HCT116 (cell line): ENCODE results near the gene CD300LD. TPM values are rescaled to one million over a fixed set of nuclear protein-coding genes. Genes with fewer than 3 reads are reported as not detected.

Source experiments
- ATAC-seq: fragments of 200-7000 bp; cut with Tn5 transposase; 2 replicates; pipeline ENCODE4 v1.9.1; 2020; ENCODE audit warnings: mild to moderate bottlenecking, moderate library complexity
- BruUV-seq: library from RNA; stranded (reverse); fragments of 400-500 nt; replicated peaks from 2 replicates; lab custom pipeline; 2021; lab: Mats Ljungman, UMichigan
- CTCF ChIA-PET: fragments of 300-600 bp; sonication (Branson Sonifier 250); formaldehyde crosslinking; loops from one replicate; lab custom pipeline; 2021; ENCODE audit warnings: antibody characterized with exemption; lab: Charles Lee
- POLR2A ChIA-PET: fragments of 300-600, 350-600 bp; sonication (Branson Sonifier 250); formaldehyde crosslinking; loops from one replicate; lab custom pipeline; 2021; ENCODE audit warnings: antibody characterized with exemption; lab: Charles Lee
- RAD21 ChIA-PET, 2 experiments: fragments of 300-600 bp; sonication (Branson Sonifier 250); formaldehyde crosslinking; loops; one replicate each; lab custom pipeline; 2023; ENCODE audit warnings: low total read pairs in 2 of 2; ENCODE audit not compliant: uncharacterized antibody in 2 of 2, unreplicated experiment in 2 of 2, low non-redundant PET in 1 of 2; lab: Charles Lee
- DNase-seq: peaks from one replicate; pipeline ENCODE4 v3.0.0-alpha.2; 2010; ENCODE audit warnings: low read depth, low spot score
- H2AFZ ChIP-seq: fragments of 200-600 bp; shearing (Covaris generic), sonication (generic); 2 replicates; pipeline ENCODE4 v1.6.1; 2017; ENCODE audit warnings: low read depth, mixed run types, mixed read lengths, antibody characterized with exemption, low read length; ENCODE audit not compliant: poor library complexity, severe bottlenecking
- H3K27ac ChIP-seq: 2 replicates; pipeline ENCODE4 v1.5.1; 2012; ENCODE audit warnings: low read depth, low read length
- H3K27me3 ChIP-seq: fragments of 200-600 bp; sonication (generic); 2 replicates; pipeline ENCODE4 v1.6.1; 2016; ENCODE audit warnings: mixed run types, low read length, mixed read lengths; ENCODE audit not compliant: insufficient read depth
- H3K36me3 ChIP-seq, 2 experiments: fragments of 200-500 bp in 1 of 2; fragments of 200-600 bp in 1 of 2; sonication (Bioruptor generic) in 1 of 2; sonication (generic) in 1 of 2; 2 replicates each; pipeline versions ENCODE4 v1.5.1 to v1.6.1; 2014 to 2016; ENCODE audit warnings: low read length in 2 of 2, inconsistent platforms in 1 of 2, mixed read lengths in 1 of 2, mixed run types in 1 of 2; ENCODE audit not compliant: insufficient read depth in 2 of 2, control insufficient read depth in 1 of 2
- H3K4me1 ChIP-seq, 2 experiments: fragments of 200-600 bp in 1 of 2; sonication (generic) in 1 of 2; 2 replicates each; pipeline versions ENCODE4 v1.5.1 to v1.6.1; 2012 to 2017; ENCODE audit warnings: low read length in 2 of 2, inconsistent platforms in 1 of 2, mild to moderate bottlenecking in 1 of 2, mixed read lengths in 1 of 2, mixed run types in 1 of 2, moderate library complexity in 1 of 2; ENCODE audit not compliant: insufficient read depth in 2 of 2, control insufficient read depth in 1 of 2
- H3K4me2 ChIP-seq: fragments of 200-600 bp; sonication (generic); 2 replicates; pipeline ENCODE4 v1.6.1; 2017; ENCODE audit warnings: mixed run types, low read length, mixed read lengths
- H3K4me3 ChIP-seq, 2 experiments: fragments of 200-600 bp in 1 of 2; sonication (generic) in 1 of 2; replicated peaks in 1 of 2; 2 replicates each; pipeline ENCODE4 v1.5.1; 2011 to 2016; ENCODE audit warnings: low read length in 2 of 2, control low read depth in 1 of 2, low read depth in 1 of 2, mild to moderate bottlenecking in 1 of 2, mixed read lengths in 1 of 2, mixed run types in 1 of 2
- H3K79me2 ChIP-seq: fragments of 200-600 bp; sonication (generic); 2 replicates; pipeline ENCODE4 v1.6.1; 2017; ENCODE audit warnings: mild to moderate bottlenecking, mixed run types, low read length, moderate library complexity, mixed read lengths; ENCODE audit not compliant: insufficient read depth
- H3K9ac ChIP-seq: fragments of 200-600 bp; sonication (generic); 2 replicates; pipeline ENCODE4 v1.6.1; 2016; ENCODE audit warnings: low read length, mixed read lengths
- H3K9me2 ChIP-seq: fragments of 200-600 bp; sonication (generic), shearing (Covaris generic); 2 replicates; pipeline ENCODE4 v1.6.1; 2017; ENCODE audit warnings: mixed run types, mild to moderate bottlenecking, moderate library complexity; ENCODE audit not compliant: insufficient read depth
- H3K9me3 ChIP-seq, 2 experiments: fragments of 200-500 bp in 1 of 2; fragments of 200-600 bp in 1 of 2; sonication (Bioruptor generic) in 1 of 2; sonication (generic) in 1 of 2; 2 replicates each; pipeline ENCODE4 v1.6.1; 2014 to 2017; ENCODE audit warnings: low read length in 2 of 2, mixed read lengths in 2 of 2, inconsistent platforms in 1 of 2, low read depth in 1 of 2, mild to moderate bottlenecking in 1 of 2, mixed run types in 1 of 2, moderate library complexity in 1 of 2; ENCODE audit not compliant: control insufficient read depth in 1 of 2, insufficient read depth in 1 of 2
- H4K20me1 ChIP-seq: fragments of 200-600 bp; sonication (generic), shearing (Covaris generic); 2 replicates; pipeline ENCODE4 v1.6.1; 2017; ENCODE audit warnings: mixed run types, mild to moderate bottlenecking, moderate library complexity; ENCODE audit not compliant: insufficient read depth
- CTCF ChIP-seq, 3 experiments: fragments of 200-600 bp in 1 of 3; sonication (generic) in 1 of 3; IDR thresholded peaks in 2 of 3; conservative IDR thresholded peaks in 1 of 3; 2 replicates each; pipeline ENCODE4 v1.5.1; 2012 to 2017; ENCODE audit warnings: low read depth in 2 of 3, low read length in 2 of 3, antibody characterized with exemption in 1 of 3, borderline replicate concordance in 1 of 3, control low read depth in 1 of 3, mild to moderate bottlenecking in 1 of 3, mixed read lengths in 1 of 3, mixed run types in 1 of 3, moderate library complexity in 1 of 3; ENCODE audit not compliant: insufficient read depth in 1 of 3
- EZH2 ChIP-seq: fragments of 200-600 bp; sonication (generic); IDR thresholded peaks from 2 replicates; pipeline ENCODE4 v1.6.1; 2017; ENCODE audit warnings: antibody characterized with exemption, mixed run types
- FOSL1 ChIP-seq: IDR thresholded peaks from 2 replicates; pipeline ENCODE4 v1.6.1; 2012; ENCODE audit warnings: low read depth
- ZBTB33 ChIP-seq: IDR thresholded peaks from 2 replicates; pipeline ENCODE4 v1.6.1; 2011; ENCODE audit warnings: mild to moderate bottlenecking, low read length, moderate library complexity; ENCODE audit not compliant: insufficient replicate concordance; ENCODE audit errors: extremely low read depth
- ZNF274 ChIP-seq: fragments of 200-500 bp; sonication (Bioruptor generic); IDR thresholded peaks from 2 replicates; pipeline ENCODE4 v1.6.1; 2014; ENCODE audit warnings: mild to moderate bottlenecking, low read depth, low read length, inconsistent platforms
- intact Hi-C: fragments of 100-400 bp; cut with micrococcal nuclease; formaldehyde crosslinking; loops from 2 replicates; pipeline ENCODE4 v1.10.0; 2022
- total RNA-seq: library from RNA; stranded (reverse); gene quantifications from one replicate; pipeline ENCODE4 v1.2.1, GENCODE V29; 2021; ENCODE audit not compliant: unreplicated experiment
- TF ChIP-seq, protein P1 (sequence below): IDR thresholded peaks from 2 replicates; pipeline ENCODE4 v1.6.1; 2012

The CD300LD gene
- total RNA-seq, 1 experiment from 2014 or later = not detected

GRCh38 chr17:74543891-74544760, 48.0 kb downstream of the CD300LD start (continued):
- TF ChIP-seq CTCF (IDR thresholded peaks at IDR 0.05 in 2 of 3, conservative IDR thresholded peaks at IDR 0.05 in 1 of 3; ENCODE audit: borderline replicate concordance in 1 of 3, insufficient read depth in 1 of 3, low read depth in 2 of 3, low read length in 2 of 3) = no peak
- no peak for TF ChIP-seq ZNF274
- TF ChIP-seq, protein P1, sequence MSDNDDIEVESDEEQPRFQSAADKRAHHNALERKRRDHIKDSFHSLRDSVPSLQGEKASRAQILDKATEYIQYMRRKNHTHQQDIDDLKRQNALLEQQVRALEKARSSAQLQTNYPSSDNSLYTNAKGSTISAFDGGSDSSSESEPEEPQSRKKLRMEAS = no peak
- TF ChIP-seq ZBTB33 = no peak
- no peak for TF ChIP-seq EZH2

- CTCF ChIA-PET = no interaction called here
- ATAC-seq = no peak; the same call in 1 of the 2 replicates
These were observed 48.7 kb downstream of the CD300LD start for GRCh38 chr17:74543406-74543805.

More at GRCh38 chr17:74543406-74543805, 48.7 kb downstream of the CD300LD start:
- H3K9ac ChIP-seq = no peak overlapping the region
- H4K20me1 ChIP-seq = no peaks in the 10 kb centered on the region
- BruUV-seq = no TSS peak
- no peaks in the 10 kb centered on the region for H3K9me2 ChIP-seq
- DNase-seq = no peak
- no peaks in the 10 kb centered on the region for H3K36me3 ChIP-seq
- POLR2A ChIA-PET = no interaction called here
- RAD21 ChIA-PET = no interaction called here
- H3K27ac ChIP-seq = no peak overlapping the region
- peaks cover 8% of the 10 kb centered on the region; the same call in 1 of the 2 replicates for H3K27me3 ChIP-seq
- H3K9me3 ChIP-seq = no peaks in the 10 kb centered on the region
- intact Hi-C loops = no loop called here
- no peak overlapping the region for H2AFZ ChIP-seq
- H3K4me2 ChIP-seq = no peak overlapping the region
- no peaks in the 10 kb centered on the region for H3K79me2 ChIP-seq
- peaks cover 0 to 5% of the 10 kb centered on the region in 2 experiments; a peak in 1 of 4 replicates for H3K4me1 ChIP-seq
- TF ChIP-seq FOSL1 (no peak), CTCF (IDR thresholded peaks at IDR 0.05 in 2 of 3, conservative IDR thresholded peaks at IDR 0.05 in 1 of 3; ENCODE audit: borderline replicate concordance in 1 of 3, insufficient read depth in 1 of 3, low read depth in 2 of 3, low read length in 2 of 3) (0 out of 6 replicates have a peak, but pooled peaks of 1 of the 3 experiments have one; percentile 13)
- H3K4me3 ChIP-seq = no peak overlapping the region
